PC-3 (cell line): Measurements from ENCODE around the gene PLA2G2E. TPM values are rescaled to one million over a fixed set of nuclear protein-coding genes. Genes with fewer than 3 reads are reported as not detected.

Experiments
- ATAC-seq: fragments of 200-7000 bp; cut with Tn5 transposase; 2 replicates; pipeline ENCODE4 v1.9.1; 2020; ENCODE audit warnings: mild to moderate bottlenecking, moderate library complexity
- BruUV-seq: library from RNA; stranded (reverse); fragments of 400-500 nt; replicated peaks from 2 replicates; lab custom pipeline; 2021; lab: Mats Ljungman, UMichigan
- CTCF ChIA-PET: fragments of 300-600 bp; sonication (Branson Sonifier 250); formaldehyde crosslinking; loops from one replicate; lab custom pipeline; 2022; ENCODE audit warnings: antibody characterized with exemption; lab: Charles Lee
- POLR2A ChIA-PET: fragments of 300-600 bp; sonication (Branson Sonifier 250); formaldehyde crosslinking; loops from one replicate; lab custom pipeline; 2022; ENCODE audit warnings: antibody characterized with exemption; ENCODE audit not compliant: unreplicated experiment; lab: Charles Lee
- DNase-seq: peaks from one replicate; pipeline ENCODE4 v3.0.0-alpha.2; 2015
- H2AFZ ChIP-seq: fragments of 300-600 bp; sonication (generic); 2 replicates; pipeline ENCODE4 v1.6.0; 2016; ENCODE audit warnings: antibody characterized with exemption, low read length
- H3F3A ChIP-seq: fragments of 300-600 bp; sonication (generic); one replicate; pipeline ENCODE4 v1.6.0; 2017; ENCODE audit warnings: antibody characterized with exemption, low read length, control low read depth, mild to moderate bottlenecking; ENCODE audit not compliant: unreplicated experiment
- H3K27ac ChIP-seq: fragments of 300-600 bp; sonication (generic); 2 replicates; pipeline ENCODE4 v1.5.1; 2016; ENCODE audit warnings: mild to moderate bottlenecking, low read length
- H3K27me3 ChIP-seq: fragments of 300-600 bp; sonication (generic); 2 replicates; pipeline ENCODE4 v1.6.1; 2016; ENCODE audit warnings: low read length, mixed read lengths
- H3K36me3 ChIP-seq: fragments of 300-600 bp; sonication (generic); 2 replicates; pipeline ENCODE4 v1.6.1; 2016; ENCODE audit warnings: low read depth, mixed run types, low read length, mixed read lengths
- H3K4me1 ChIP-seq: fragments of 300-600 bp; sonication (generic); 2 replicates; pipeline ENCODE4 v1.5.1; 2016; ENCODE audit warnings: low read length; ENCODE audit not compliant: insufficient read depth
- H3K4me2 ChIP-seq: fragments of 300-600 bp; sonication (generic); 2 replicates; pipeline ENCODE4 v1.6.0; 2016; ENCODE audit warnings: low read length
- H3K4me3 ChIP-seq: fragments of 300-600 bp; sonication (generic); 2 replicates; pipeline ENCODE4 v1.5.1; 2016; ENCODE audit warnings: mild to moderate bottlenecking, low read length, mixed read lengths
- H3K79me2 ChIP-seq: fragments of 300-600 bp; sonication (generic); 2 replicates; pipeline ENCODE4 v1.6.1; 2017; ENCODE audit warnings: low read length, mixed read lengths
- H3K9ac ChIP-seq: fragments of 300-600 bp; sonication (generic); 2 replicates; pipeline ENCODE4 v1.6.0; 2016; ENCODE audit warnings: mild to moderate bottlenecking, low read length
- H3K9me2 ChIP-seq: fragments of 300-600 bp; sonication (generic); replicated peaks from 2 replicates; pipeline ENCODE4 v1.6.1; 2016; ENCODE audit warnings: mixed run types, low read length, mixed read lengths
- H3K9me3 ChIP-seq: fragments of 300-600 bp; sonication (generic); 2 replicates; pipeline ENCODE4 v1.6.1; 2016; ENCODE audit warnings: low read length, mixed read lengths
- H4K20me1 ChIP-seq: fragments of 300-600 bp; sonication (generic); 2 replicates; pipeline ENCODE4 v1.6.1; 2016; ENCODE audit warnings: low read length, mixed read lengths
- CTCF ChIP-seq: fragments of 300-600 bp; sonication (generic); conservative IDR thresholded peaks from 2 replicates; pipeline ENCODE4 v1.5.1; 2017; ENCODE audit warnings: antibody characterized with exemption, low read depth, mild to moderate bottlenecking, low read length
- EZH2 ChIP-seq: fragments of 300-600 bp; sonication (generic); IDR thresholded peaks from one replicate; pipeline ENCODE4 v1.6.1; 2017; ENCODE audit warnings: antibody characterized with exemption, mild to moderate bottlenecking, low read length; ENCODE audit not compliant: unreplicated experiment
- EZH2phosphoT487 ChIP-seq: fragments of 300-600 bp; sonication (generic); IDR thresholded peaks from 2 replicates; pipeline ENCODE4 v1.6.1; 2018; ENCODE audit warnings: mild to moderate bottlenecking, antibody characterized with exemption, low read length, borderline replicate concordance
- intact Hi-C: fragments of 100-400 bp; cut with micrococcal nuclease; formaldehyde crosslinking; loops from 2 replicates; pipeline ENCODE4 v1.9.0; 2023
- total RNA-seq: library from RNA; depleted of rRNA; stranded (reverse); fragments of >200 nt; gene quantifications from 2 replicates; pipeline ENCODE4 v1.2.3, GENCODE V29; 2014

PLA2G2E gene
- total RNA-seq, 1 experiment from 2014 or later, result not detected

GRCh38 chr1:19963636-19964035 is 40.2 kb upstream of the PLA2G2E start:
- H3K9ac ChIP-seq, result no peak overlapping the region
- ChIA-PET POLR2A (no interaction called here), CTCF (no interaction called here)
- no peaks in the 10 kb centered on the region for H4K20me1 ChIP-seq
- TF ChIP-seq EZH2phosphoT487, result no peak
- no peak for TF ChIP-seq EZH2
- TF ChIP-seq CTCF, result no peak
- H3K9me2 ChIP-seq, result no peaks in the 10 kb centered on the region
- no peak overlapping the region for H3K27ac ChIP-seq
- H3K27me3 ChIP-seq, result peaks cover 18% of the 10 kb centered on the region
- BruUV-seq, result no TSS peak
- no peak for ATAC-seq
- H3K4me3 ChIP-seq, result no peak overlapping the region
- no peak for DNase-seq
- no peaks in the 10 kb centered on the region for H3K9me3 ChIP-seq
- H3K4me1 ChIP-seq, result no peaks in the 10 kb centered on the region
- no peaks in the 10 kb centered on the region for H3F3A ChIP-seq
- no peak overlapping the region for H2AFZ ChIP-seq
- intact Hi-C loops, result no loop called here
- no peak overlapping the region for H3K4me2 ChIP-seq
- no peaks in the 10 kb centered on the region for H3K36me3 ChIP-seq
- no peaks in the 10 kb centered on the region for H3K79me2 ChIP-seq

- H3K79me2 ChIP-seq, result no peaks in the 10 kb centered on the region
- H3F3A ChIP-seq, result no peaks in the 10 kb centered on the region
- no TSS peak for BruUV-seq
- H3K9me2 ChIP-seq, result no peaks in the 10 kb centered on the region
- POLR2A ChIA-PET, result no interaction called here
- no peaks in the 10 kb centered on the region for H3K36me3 ChIP-seq
- no peaks in the 10 kb centered on the region for H4K20me1 ChIP-seq
- intact Hi-C loops, result no loop called here
- CTCF ChIA-PET, result no interaction called here
- no peaks in the 10 kb centered on the region for H3K9me3 ChIP-seq
- peaks cover 18% of the 10 kb centered on the region for H3K27me3 ChIP-seq
- H2AFZ ChIP-seq, result no peak overlapping the region
- no peak overlapping the region for H3K9ac ChIP-seq
- DNase-seq (no peak), ATAC-seq (no peak)
- no peak overlapping the region for H3K27ac ChIP-seq
- H3K4me1 ChIP-seq, result no peaks in the 10 kb centered on the region
- no peak overlapping the region for H3K4me3 ChIP-seq
- TF ChIP-seq EZH2phosphoT487 (no peak), CTCF (no peak), EZH2 (no peak)
- no peak overlapping the region for H3K4me2 ChIP-seq
Observed at GRCh38 chr1:19960591-19960990, 37.2 kb upstream of the PLA2G2E start.

- no peak overlapping the region for H3K9ac ChIP-seq
- no peak overlapping the region for H3K4me2 ChIP-seq
- POLR2A ChIA-PET, result no interaction called here
- intact Hi-C loops, result no loop called here
- H3K27ac ChIP-seq, result no peak overlapping the region
- CTCF ChIA-PET, result no interaction called here
- no peak for DNase-seq
- no peaks in the 10 kb centered on the region for H3K36me3 ChIP-seq
- H3K9me2 ChIP-seq, result no peaks in the 10 kb centered on the region
- no peaks in the 10 kb centered on the region for H3K4me1 ChIP-seq
- ATAC-seq, result no peak
- H4K20me1 ChIP-seq, result no peaks in the 10 kb centered on the region
- no TSS peak for BruUV-seq
- no peaks in the 10 kb centered on the region for H3K79me2 ChIP-seq
- peaks cover 5% of the 10 kb centered on the region; the same call in 1 of the 2 replicates for H3K27me3 ChIP-seq
- no peaks in the 10 kb centered on the region for H3F3A ChIP-seq
- H2AFZ ChIP-seq, result no peak overlapping the region
- H3K4me3 ChIP-seq, result no peak overlapping the region
- peak; percentile 27; the same call in 1 of the 2 replicates for TF ChIP-seq CTCF
- TF ChIP-seq EZH2phosphoT487, result no peak
- H3K9me3 ChIP-seq, result peaks cover 10% of the 10 kb centered on the region
Observed at GRCh38 chr1:19957779-19958178, 34.4 kb upstream of the PLA2G2E start.
